Measurements from ENCODE around the gene NABP2.
A peak's percentile ranks its signal among the peaks of the same experiment; 100 is the strongest.
"Not testable (repeated sequence)": the region's sequence is repeated elsewhere in the genome, so short reads cannot be mapped to it uniquely, and the experiment has no call there.

Gene NABP2

GRCh38 chr12:56224102-56224701 is at the start of gene NABP2:
NABP2 (plus strand) TSS chr12:56224342; CDS start chr12:56224857, 515 bp downstream.
- peak; percentile 92 for DNase-seq

GRCh38 chr12:56178347-56178746 is 45.8 kb upstream of the NABP2 start:
- no peak for DNase-seq

GRCh38 chr12:56186957-56187356 is 37.2 kb upstream of the NABP2 start:
- DNase-seq, result no peak

GRCh38 chr12:56188131-56188777 is 35.9 kb upstream of the NABP2 start:
- no peak for DNase-seq

- DNase-seq, result no peak
These were observed 35.4 kb upstream of the NABP2 start for GRCh38 chr12:56188778-56189098.

- peak; percentile 70 for DNase-seq
These were observed 34.8 kb upstream of the NABP2 start, which contains the start of gene SMARCC2 for GRCh38 chr12:56189099-56189917. SMARCC2 (minus strand) TSS chr12:56189483; CDS start chr12:56189461, 22 bp downstream.

GRCh38 chr12:56189918-56190694 is 34.0 kb upstream of the NABP2 start:
- DNase-seq, result peak; percentile 58

- no peak for DNase-seq
These were observed 33.4 kb upstream of the NABP2 start for GRCh38 chr12:56190695-56191155.

GRCh38 chr12:56192582-56192981 is 31.6 kb upstream of the NABP2 start:
- DNase-seq, result no peak

GRCh38 chr12:56193025-56193578 is 31.0 kb upstream of the NABP2 start:
- peak; percentile 14 for DNase-seq

- DNase-seq, result not testable (repeated sequence)
These were observed 27.2 kb upstream of the NABP2 start for GRCh38 chr12:56196818-56197550.

GRCh38 chr12:56197921-56198635 is 26.1 kb upstream of the NABP2 start:
- DNase-seq, result no peak

GRCh38 chr12:56198836-56199235 is 25.3 kb upstream of the NABP2 start:
- DNase-seq, result no peak

- DNase-seq, result no peak
These were observed 21.8 kb upstream of the NABP2 start for GRCh38 chr12:56202366-56202765.

- DNase-seq, result no peak
These were observed 21.3 kb upstream of the NABP2 start for GRCh38 chr12:56202838-56203237.

GRCh38 chr12:56204275-56204674 is 19.9 kb upstream of the NABP2 start:
- DNase-seq, result no peak

GRCh38 chr12:56205445-56205844 is 18.7 kb upstream of the NABP2 start:
- DNase-seq, result no peak

GRCh38 chr12:56206452-56207166 is 17.5 kb upstream of the NABP2 start:
- no peak for DNase-seq

- no peak for DNase-seq
These were observed 16.1 kb upstream of the NABP2 start for GRCh38 chr12:56208006-56208405.

- no peak for DNase-seq
These were observed 11.8 kb upstream of the NABP2 start for GRCh38 chr12:56212361-56212760.

GRCh38 chr12:56213878-56214277 is 10.3 kb upstream of the NABP2 start:
- no peak for DNase-seq

Measured in NK-92 treated with Interleukin-12 subunit alpha and Interleukin-12 subunit beta, amount 100 ng/mL, for 24 hours (cell line).